Left renal pelvis (tissue), 4 donors: Measurements from ENCODE around the gene RB1. TPM values are rescaled to one million over a fixed set of nuclear protein-coding genes. Genes with fewer than 3 reads are reported as not detected.
"Not testable (repeated sequence)": the region's sequence is repeated elsewhere in the genome, so short reads cannot be mapped to it uniquely, and the experiment has no call there.

ENCODE experiments used
- DNase-seq, 4 donors: peaks; one replicate each; pipeline ENCODE4 v3.0.0-alpha.2; 2013; ENCODE audit warnings: low read depth in 4 of 4, low spot score in 3 of 4
- polyA plus RNA-seq, 4 donors: library from polyadenylated mRNA; unstranded; fragments of 120-200 nt; gene quantifications; one replicate each; pipeline ENCODE4 v1.2.1, GENCODE V29; 2013; ENCODE audit not compliant: insufficient read length in 4 of 4

RB1 gene
- polyA plus RNA-seq, 4 donors = 37.7 to 56.3 (median 47.2) TPM

DNA sequence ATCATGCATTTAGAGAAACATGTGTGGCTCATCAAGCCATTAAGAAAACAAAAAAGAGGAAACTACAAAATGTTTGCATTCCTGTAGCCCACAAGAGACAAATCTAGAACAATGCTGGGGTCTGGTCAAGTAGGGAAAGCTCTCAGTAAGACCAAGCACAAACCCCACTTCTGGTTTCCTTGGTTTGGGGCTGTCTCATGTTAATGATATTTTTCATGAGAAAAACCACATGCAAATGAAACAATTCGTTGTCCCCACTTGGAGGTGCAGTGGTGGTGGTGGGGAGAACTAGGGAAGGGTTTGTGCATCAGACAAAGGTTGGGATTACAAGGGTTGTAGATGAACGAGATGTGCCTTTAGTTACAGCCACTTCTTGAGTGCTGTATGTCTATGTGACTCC, 7.0 kb upstream of the RB1 start:
- DNase-seq = no peak

DNA sequence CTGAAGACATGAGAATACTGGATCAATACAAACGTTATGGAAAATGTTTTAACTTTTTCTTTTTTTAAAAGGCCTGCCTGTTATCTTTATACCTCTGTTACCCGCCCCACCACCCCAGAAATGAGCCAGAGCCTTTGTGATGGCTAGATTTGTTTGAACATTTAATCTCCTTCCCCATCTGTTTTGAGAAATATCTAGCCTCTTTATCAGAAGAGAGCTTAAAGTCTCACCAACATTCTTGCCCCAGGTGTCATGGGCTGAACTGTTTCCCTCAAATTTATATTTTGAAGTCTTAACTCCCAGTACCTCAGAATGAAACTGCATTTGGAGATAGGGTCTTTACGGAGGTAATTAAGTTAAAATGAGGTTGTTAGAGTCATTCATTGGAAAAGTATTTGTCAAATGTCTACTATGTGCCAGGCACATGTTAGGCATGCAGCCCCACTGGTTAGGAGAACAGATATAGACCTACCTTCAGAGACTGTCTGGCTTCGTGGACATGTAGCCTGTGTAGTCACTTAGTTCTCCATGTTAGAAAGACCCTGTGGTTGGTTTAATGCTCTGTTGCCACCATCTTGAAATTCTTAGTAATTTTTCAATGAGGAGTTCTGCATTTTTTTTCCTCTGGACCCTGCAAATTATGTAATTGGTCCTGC, 6.3 kb upstream of the RB1 start:
- no peak for DNase-seq

DNA sequence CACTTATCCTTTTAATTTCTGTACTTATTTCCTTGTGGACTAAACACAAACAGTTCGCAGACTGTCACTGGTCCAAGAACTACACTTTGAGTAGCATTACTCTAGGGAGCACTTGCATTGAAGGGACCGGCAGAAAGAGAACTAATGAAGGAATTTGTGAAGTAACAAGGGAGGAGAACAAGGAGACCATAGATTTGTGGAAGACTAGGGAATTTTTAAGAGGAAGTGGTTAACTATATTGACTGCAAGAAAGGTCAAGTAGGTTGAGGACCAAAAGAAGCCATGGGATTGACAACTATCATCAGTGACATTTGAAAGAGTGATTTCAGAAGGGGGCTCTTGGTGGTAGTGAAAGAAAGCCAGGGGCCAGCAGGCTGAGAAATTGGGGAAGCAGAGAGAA, 4.0 kb upstream of the RB1 start:
- DNase-seq = no peak

DNA sequence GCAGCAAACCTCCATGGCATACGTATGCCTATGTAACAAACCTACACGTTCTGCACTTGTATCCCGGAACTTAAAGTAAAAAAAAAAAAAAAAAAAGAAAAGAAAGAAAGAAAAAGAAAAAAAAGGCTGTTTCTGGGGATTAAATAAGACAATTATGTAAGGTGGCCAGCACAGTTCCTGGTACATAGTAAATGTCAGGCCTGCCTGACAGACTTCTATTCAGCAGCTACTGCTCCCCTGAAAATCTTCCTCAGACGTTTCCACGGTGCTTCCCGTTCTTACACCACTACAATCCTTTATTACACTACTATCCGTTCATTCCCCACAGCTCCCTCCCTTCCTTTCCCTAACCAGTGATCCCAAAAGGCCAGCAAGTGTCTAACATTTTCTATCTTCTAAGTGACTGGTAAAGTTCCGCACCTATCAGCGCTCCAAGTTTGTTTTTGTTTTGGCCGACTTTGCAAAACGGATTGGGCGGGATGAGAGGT, 636 bp upstream of the RB1 start:
- no peak for DNase-seq

DNA sequence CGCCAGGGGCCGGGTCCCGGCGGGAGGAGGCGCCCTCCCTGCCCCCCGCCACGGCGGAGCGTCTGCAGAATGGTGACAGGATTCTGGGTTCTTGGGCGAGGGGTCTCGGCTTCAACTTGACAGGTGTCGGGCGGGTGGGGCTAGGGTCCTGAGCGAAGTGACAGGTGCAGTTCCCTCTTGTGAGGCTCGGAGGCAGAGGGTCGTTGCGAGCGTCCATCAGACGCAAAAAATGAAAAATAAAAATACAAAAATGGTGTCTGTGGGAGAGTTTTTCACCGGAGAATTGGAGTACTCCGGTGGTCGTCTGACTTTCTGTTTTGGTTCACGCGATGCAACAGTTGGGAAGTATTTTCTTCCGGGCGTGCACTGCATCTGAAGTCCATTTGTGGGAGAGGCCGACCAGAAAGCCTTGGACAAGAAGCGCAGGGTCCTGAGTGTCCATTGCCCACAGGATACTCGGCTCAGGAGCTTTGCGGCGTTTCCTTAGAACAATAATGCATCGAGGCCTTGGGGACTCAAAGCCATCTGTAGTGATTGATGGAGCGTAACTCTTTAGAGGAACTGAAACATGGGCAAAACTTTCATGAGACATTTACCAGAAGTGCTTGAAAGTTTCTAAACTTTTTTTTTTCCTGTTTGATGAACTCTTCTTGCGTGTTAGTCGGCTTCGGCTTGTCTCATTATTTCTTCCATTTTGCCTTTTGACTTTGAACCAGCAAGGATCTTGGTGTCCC, 759 bp downstream of the RB1 start:
- no peak for DNase-seq

DNA sequence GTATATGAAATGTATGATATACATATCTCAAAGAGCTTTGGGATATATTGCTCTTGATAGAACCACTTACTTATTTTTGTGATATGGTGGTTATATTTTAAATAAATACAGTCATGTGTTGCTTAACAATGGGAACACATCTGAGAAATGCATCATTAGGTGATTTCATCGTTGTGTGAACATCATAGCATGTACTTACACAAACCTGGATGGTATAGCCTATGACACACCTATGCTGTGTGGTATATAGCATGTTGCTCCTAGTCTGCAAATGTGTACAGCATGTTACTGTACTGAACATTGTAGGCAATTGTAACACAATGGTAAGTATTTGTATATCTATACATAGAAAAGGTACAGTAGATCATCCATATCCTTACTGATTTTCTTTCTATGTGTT, 7.7 kb downstream of the RB1 start:
- DNase-seq = no peak

DNA sequence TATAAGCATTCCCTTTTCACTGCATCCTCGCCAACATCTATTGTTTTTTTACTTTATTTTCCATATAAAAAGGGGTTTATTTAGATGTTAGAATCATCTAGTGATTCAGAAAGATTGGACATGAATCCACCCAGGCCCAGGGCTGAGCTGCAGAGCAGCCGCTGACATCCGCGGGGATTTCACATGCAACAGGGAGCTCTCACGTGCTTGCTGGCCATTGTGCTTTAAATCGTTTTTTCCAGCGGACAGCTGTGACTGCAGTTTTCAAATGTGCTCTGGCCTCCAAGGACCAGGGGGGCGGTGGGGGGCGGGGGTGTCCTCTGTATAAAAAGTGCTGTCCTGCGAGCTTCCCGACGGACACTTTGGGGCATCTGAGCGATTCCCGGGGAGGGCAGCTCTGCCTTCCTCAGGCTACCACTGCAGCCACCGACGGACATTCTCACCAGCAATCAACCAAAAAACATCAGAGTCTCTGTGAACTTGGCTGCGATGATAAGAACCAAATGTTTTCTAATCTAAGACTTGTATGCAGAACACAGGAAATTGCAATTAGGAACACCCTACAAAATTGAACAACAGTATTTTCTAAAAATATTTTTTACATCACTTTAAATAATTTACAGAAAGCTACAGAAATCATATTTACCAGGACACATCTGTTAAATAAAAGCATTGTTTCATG, 12.6 kb downstream of the RB1 start:
- DNase-seq = no peak

DNA sequence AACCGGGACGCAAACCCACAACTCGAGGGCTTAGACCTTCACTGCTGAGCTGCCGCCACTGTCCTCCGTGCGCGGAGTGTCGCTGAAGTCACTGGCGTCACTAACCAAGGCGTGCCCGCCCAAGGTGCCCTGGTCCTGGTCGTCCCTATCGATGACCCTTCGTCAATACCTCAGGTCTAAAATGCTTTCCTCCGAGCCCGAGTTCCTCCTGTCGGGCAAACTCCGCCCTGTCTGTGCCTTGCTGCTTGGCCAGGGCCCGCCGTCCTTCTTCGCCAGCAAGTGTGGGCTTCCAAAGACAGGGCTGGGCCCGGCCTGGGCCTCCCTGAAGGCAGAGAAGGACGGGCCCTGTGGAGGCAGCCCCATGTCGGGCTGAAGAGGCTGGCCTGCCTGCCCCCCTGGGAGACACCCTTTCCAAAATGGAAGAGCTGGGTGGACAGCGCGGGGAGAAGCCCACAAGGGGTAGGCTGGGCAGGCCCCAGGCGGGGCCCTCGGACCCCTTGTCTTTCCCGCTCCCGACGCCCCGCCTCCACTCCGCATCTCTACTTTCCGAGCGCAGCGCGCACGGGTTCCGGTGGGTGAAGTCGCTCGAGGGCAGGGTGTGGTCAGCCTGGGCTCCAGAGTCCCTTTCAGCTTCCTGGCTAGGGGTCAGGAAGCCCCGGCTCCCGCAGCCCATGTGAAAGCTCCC, 13.4 kb downstream of the RB1 start:
- DNase-seq = no peak

DNA sequence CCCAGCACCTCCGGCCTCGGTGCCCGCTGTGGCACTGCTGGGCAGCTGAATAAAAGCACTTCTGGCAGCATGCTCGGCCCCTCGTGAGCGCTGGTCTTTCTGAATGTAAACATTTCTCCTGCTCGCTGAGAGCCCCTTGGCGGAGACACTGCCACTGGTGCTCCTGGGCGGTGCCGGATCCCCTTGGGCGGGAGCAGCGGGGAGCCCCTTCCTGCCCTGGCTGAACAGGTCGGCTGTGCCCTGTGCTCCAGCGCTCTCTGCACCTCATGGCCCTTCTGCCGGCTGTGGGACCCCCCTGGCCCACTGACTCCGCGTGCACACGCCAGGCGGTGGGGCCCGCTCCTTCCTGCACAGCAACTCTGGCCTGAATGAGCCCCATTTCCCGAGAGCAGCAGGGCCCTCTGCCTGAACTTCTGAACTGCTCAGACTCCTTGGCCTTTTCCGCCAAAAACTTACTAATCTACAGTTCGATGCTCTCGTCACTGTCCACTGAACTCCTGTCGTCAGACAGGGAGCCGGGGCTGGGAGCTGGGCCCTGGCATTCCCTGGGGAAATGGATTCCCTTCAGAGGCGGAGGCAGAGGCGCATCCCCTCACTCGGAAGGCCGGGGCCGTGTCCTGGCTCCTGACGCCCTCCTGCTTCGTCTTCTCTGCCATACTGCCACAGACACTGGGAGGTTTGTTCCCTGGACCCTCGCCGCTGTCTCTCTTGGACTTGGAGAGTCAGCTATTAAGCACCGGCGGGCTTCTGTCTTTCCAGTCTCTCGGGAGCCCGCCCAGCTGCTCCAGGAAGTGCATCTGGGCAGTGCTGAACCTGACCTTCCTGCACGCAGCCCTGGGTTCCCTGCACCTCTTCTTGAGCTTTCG, 14.2 kb downstream of the RB1 start:
- DNase-seq = no peak

DNA sequence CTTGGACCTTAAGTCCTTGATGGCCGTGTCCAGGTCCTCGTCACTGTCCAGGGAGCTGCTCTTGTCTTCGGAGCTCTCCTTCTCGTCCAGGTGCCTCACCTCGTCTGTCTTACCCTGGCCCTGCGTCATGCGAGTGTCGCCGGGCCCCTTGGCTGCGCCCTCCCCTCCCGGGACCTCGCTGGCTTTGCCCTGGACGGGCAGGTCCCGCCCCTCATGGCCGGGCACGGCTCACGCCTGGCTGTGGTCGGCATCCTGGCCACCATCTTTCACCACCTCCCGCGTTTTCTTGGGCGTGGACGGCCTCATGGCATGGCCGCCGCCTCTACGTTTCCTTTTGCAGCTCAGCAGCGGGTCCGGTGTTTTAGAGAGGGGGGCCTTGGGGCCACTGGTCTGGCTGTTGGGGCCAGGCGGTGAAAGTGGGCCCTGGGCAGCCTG, 14.8 kb downstream of the RB1 start:
- DNase-seq = no peak

DNA sequence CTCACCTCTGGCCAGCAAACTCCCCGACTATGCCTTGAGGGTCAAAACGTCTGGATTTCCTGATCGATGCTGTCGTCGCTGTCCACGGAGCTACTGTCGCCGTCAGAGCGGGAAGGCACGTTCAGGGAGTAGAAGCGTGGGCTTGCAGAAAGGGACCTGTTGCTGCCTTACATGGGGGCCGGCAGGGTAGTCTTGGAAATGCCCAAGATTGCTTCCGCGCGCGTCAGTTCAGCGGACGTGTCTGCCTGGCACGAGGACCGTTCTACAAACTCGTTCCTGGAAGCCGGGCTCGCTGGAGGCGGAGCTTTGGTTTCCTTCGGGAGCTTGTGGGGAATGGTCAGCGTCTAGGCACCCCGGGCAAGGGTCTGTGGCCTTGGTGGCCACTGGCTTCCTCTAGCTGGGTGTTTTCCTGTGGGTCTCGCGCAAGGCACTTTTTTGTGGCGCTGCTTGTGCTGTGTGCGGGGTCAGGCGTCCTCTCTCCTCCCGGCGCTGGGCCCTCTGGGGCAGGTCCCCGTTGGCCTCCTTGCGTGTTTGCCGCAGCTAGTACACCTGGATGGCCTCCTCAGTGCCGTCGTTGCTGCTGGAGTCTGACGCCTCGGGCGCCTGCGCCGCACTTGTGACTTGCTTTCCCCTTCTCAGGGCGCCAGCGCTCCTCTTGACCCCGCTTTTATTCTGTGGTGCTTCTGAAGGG, 15.4 kb downstream of the RB1 start:
- no peak for DNase-seq

DNA sequence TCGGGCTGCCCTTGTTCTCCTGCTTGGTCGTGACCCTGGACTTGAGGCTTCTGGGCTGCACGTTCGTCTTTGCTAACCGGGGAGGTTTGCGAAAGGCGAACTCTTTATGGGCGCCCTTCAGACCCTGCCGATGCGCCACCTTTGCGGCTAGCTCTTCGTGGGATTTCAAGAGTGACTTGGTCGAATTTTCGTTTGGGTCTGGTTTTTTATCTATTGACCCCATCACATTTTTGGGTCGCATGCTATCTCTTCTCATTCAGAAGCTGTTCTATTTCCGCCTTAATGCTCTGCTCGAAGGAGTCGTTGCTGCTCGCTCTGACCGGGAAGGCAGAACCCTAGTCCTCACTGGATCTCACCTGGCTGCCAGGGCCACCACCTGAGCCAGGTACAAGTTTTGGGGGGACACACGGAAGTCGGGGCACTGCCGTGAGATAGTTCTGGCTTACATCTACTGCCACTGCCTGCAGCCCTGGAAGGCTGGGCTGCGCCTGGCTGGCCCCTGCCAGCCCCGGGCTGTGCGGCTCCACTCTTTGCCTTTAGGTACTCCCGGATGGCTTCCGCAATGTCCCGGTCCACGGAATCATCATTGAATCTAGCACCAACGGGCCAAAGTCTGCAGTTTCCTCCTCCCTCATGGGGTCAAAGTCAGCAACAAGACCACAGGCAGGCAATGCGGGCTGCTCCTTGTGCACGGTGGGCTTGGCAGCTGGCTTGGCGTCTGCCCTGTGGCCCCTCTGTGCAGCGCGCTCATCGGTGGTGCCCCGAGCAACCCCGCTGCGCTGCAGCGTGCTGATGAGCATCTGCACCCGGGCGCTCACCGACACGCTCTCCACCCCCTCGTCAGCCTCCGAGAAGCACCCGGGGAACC, 16.2 kb downstream of the RB1 start:
- no peak for DNase-seq

DNA sequence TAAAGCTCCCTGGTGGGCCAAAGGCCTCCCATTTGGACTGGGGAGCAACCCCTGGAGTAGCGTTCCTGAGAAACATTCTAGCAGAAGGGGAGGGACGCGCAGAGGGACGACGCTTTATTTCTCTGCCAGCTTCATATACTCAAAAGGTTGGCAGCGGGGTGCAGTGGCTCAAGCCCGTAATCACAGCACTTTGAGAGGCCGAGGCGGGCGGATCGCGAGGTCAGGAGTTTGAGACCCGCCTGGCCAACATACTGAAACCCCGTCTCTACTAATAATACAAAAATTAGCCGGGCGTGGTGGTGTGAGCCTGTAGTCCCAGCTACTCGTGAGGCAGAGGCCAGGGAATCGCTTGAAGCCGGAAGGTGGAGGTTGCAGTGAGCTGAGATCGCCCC, 16.8 kb downstream of the RB1 start:
- no peak for DNase-seq

DNA sequence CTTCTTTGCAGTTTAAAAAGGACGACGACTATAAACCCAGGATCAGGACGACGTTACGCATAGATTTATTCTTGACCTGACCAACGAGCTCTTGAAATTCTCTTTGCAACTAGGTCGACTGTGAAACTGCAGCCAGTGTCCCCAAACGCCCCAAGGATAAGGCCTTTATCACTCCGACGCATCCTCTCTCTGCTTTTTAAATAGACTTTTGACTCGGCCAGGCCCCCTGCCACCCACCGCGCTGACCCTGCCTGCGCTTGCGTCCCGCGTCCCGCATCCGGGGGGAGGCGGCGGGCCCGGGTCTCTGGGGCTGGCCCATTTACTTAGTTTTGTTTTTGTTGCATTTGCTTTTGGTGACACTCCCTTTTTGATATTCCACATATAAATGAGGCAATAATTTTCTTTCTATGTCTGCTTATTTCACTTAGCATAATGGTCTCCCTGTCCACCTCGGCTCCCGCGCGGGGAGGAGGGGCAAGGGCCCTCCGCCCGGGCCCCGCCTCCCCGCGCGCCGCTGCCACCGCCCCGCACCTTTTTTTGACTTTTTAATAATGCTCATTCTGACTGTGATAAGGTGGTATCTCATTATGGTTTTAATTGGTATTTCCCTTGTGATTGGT, 17.4 kb downstream of the RB1 start:
- no peak for DNase-seq

DNA sequence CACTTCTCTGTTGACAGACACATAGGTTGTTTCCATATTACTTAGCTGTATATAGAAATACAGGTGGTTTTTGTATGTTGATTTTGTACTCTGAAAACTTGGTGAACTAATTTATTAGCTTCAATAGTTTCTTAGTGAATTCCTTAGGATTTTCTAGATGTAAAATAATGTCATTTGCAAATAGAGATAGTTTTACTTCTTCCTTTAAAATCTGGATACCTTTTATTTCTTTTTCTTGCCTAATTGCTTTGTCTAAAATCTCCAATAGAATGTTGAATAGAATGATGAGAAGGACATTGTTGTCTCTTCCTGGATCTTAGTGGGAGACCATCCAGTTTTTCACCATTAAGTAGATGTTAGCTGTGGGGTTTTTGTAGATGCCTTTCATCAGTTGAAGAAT, 18.7 kb downstream of the RB1 start:
- no peak for DNase-seq

DNA sequence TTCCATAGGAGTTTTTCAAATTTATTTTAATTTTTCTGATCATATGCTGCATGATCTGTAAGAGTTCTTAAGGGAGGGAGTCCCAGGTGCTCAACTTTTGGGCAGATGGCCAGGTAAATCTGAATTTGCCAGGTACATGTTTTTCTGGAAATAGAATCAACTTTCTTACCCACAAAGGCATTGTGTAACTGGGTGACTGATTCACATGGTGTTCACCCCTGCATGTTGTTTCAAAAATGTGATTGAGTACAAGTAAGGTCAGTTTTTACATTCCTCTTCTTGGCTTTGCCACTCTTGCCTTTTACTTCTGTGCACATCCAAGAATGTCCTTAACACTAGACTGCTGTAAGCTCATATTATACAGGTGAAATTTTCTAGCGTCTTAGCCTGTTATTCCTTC, 30.4 kb downstream of the RB1 start:
- DNase-seq = no peak

DNA sequence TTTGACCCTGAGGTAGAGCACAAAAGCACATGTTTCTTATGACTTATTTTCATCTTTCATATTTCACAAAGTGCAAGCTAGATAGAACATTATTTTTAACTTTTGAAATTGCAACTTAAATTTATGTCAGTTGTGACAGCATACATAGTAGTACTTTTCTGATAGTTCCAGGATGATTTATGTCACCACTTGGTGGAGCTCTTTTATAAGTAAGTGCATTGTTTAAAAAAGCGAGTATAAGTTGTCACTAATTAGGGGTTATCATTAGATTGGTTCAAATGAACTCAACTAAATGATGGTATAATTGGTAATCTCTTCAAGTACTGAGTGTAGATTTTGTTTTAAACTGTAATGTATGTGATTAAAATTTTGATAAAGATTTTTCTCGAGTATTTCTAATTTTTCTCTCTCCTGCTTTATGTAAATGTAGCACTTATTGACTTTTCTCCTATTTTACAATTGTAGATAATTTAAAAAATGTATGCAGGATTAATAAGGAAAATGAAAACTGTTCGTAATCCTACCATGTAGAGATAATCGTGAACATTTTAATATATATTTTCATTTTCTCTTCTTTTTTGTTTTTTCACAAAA, 31.1 kb downstream of the RB1 start:
- DNase-seq = no peak

DNA sequence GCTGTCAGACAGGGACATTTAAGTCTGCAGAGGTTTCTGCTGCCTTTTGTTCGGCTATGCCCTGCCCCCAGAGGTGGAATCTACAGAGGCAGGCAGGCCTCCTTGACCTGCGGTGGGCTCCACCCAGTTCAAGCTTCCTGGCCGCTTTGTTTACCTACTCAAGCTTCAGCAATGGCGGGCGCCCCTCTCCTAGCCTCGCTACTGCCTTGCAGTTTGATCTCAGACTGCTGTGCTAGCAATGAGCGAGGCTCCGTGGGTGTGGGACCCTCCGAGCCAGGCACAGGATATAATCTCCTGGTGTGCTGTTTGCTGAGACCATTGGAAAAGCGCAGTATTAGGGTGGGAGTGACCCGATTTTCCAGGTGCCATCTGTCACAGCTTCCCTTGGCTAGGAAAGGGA, 35.6 kb downstream of the RB1 start:
- not testable (repeated sequence) for DNase-seq
